Measurements from ENCODE around the gene HDAC11. TPM values are rescaled to one million over a fixed set of nuclear protein-coding genes. Genes with fewer than 3 reads are reported as not detected.

HDAC11 gene
- polyA plus RNA-seq, 2 of the 4 experiments (the other 2 are of a cell fraction) = 5.6 to 8.4 TPM

DNA sequence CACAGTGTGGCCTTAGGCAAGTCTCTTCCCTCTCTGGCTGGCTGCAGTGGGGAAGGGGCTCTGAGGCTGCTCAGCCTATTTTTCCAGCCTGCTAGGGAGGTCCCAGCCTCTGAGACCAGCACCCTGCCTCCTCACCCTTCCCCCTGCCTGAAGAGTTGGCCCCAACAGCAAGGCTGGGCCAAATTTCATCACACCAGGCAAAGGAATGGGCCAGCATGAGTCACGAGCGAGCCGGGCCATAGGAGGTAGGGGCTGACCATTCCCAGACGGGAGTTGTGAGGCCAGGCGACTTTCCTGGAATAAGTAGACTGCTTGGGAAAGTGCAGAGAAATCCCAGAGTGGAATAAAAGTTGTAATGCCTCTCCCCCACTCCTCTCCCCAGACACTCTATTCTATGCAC lies 63.1 kb downstream of the HDAC11 start:
- peak overlapping the region; percentile 72 to 86 for H3K27ac ChIP-seq
- ATAC-seq (peak; percentile 68 to 79; a peak in 5 of 6 replicates), FAIRE-seq (no peak), DNase-seq (ENCODE audit: low read depth in 1 of 2, low spot score in 1 of 2) (peak; percentile 67 to 69)
- peaks cover 11% of the 10 kb centered on the region; the same call in 2 of the 3 replicates for H3K9me3 ChIP-seq
- 16% methylated on average over 5 of the region's 5 CpGs for WGBS (ENCODE audit: missing lambda C conversion rate)
- TF ChIP-seq, protein P1, sequence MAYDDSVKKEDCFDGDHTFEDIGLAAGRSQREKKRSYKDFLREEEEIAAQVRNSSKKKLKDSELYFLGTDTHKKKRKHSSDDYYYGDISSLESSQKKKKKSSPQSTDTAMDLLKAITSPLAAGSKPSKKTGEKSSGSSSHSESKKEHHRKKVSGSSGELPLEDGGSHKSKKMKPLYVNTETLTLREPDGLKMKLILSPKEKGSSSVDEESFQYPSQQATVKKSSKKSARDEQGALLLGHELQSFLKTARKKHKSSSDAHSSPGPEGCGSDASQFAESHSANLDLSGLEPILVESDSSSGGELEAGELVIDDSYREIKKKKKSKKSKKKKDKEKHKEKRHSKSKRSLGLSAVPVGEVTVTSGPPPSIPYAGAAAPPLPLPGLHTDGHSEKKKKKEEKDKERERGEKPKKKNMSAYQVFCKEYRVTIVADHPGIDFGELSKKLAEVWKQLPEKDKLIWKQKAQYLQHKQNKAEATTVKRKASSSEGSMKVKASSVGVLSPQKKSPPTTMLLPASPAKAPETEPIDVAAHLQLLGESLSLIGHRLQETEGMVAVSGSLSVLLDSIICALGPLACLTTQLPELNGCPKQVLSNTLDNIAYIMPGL (CRISPR knock-in tag; IDR thresholded peaks at IDR 0.05; ENCODE audit: borderline replicate concordance) = no peak
- no peak for TF ChIP-seq NPAS2 (CRISPR knock-in tag; IDR thresholded peaks at IDR 0.05; ENCODE audit: borderline replicate concordance)
- TF ChIP-seq FOSL2 (IDR thresholded peaks at IDR 0.05) = no peak
- peak; percentile 74 for TF ChIP-seq FOSL2 (CRISPR knock-in tag; IDR thresholded peaks at IDR 0.05)
- TF ChIP-seq, protein P2, sequence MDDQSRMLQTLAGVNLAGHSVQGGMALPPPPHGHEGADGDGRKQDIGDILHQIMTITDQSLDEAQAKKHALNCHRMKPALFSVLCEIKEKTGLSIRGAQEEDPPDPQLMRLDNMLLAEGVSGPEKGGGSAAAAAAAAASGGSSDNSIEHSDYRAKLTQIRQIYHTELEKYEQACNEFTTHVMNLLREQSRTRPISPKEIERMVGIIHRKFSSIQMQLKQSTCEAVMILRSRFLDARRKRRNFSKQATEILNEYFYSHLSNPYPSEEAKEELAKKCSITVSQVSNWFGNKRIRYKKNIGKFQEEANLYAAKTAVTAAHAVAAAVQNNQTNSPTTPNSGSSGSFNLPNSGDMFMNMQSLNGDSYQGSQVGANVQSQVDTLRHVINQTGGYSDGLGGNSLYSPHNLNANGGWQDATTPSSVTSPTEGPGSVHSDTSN (IDR thresholded peaks at IDR 0.05) = no peak
- no peak for TF ChIP-seq BHLHE40 (IDR thresholded peaks at IDR 0.05; ENCODE audit: low read depth, low read length)
- TF ChIP-seq JUN (IDR thresholded peaks at IDR 0.05) = peak in 1 of 2 experiments; percentile 47; a peak in 1 of 5 replicates
- TF ChIP-seq NR3C1 (IDR thresholded peaks at IDR 0.05) = no peak
- TF ChIP-seq, protein P3, sequence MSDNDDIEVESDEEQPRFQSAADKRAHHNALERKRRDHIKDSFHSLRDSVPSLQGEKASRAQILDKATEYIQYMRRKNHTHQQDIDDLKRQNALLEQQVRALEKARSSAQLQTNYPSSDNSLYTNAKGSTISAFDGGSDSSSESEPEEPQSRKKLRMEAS (IDR thresholded peaks at IDR 0.05) = peak; percentile 56
- TF ChIP-seq CEBPB (IDR thresholded peaks at IDR 0.05) = peak; percentile 44 to 84; a peak in 3 of 4 replicates
- ChIA-PET POLR2A (no interaction called here), CTCF (interaction anchor here (1.4 to 2.5 kb wide), 2 partner anchors 106 to 108 kb away, joined by 4 to 6 read pairs; no protein-coding TSS in a partner anchor)
- peak overlapping the region; percentile 54 for H3K4me2 ChIP-seq
- no peak overlapping the region for H3K4me3 ChIP-seq
- peaks cover 60% of the 10 kb centered on the region for H3K4me1 ChIP-seq

DNA sequence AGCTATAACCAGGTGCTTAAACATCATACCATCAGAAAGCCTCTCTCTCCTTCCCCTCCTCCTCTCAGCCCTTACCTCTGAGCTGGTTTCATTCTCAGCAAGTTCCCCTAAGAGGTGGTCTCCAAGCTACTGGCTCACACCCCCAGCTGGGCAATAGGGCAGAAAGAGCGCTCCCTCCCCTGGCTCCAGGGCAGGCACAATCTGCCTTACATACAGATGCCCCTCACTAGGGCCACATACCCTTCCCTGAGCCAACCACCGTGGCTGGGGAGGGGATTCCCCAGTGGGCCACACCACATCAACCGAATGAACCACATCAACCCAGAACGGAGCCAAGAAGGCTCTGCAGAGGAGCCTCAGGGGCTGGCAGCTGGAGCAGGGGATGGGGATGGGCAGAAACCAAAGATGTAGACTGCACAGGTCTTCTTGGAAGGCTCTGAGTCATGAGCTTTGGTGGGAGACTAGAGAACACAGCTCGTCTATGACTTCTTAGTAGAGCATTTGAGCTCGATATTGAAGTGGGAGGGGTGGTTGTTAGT lies 64.3 kb downstream of the HDAC11 start:
- peak in 1 of 2 experiments; percentile 38 for DNase-seq (ENCODE audit: low read depth in 1 of 2, low spot score in 1 of 2)
- Histone ChIP-seq H3K9me3 (peaks cover 11% of the 10 kb centered on the region; the same call in 2 of the 3 replicates), H3K27ac (peak overlapping the region; percentile 72 to 86), H3K4me1 (peaks cover 53% of the 10 kb centered on the region), H3K4me3 (no peak overlapping the region), H3K4me2 (peak overlapping the region; percentile 35; the same call in 2 of the 3 replicates)
- ChIA-PET POLR2A (no interaction called here), CTCF (interaction anchor here (1.0 to 2.6 kb wide), 4 partner anchors 49 to 106 kb away, joined by 3 to 12 read pairs (median 4); no protein-coding TSS in a partner anchor)
- 33% methylated on average over 5 of the region's 6 CpGs for WGBS (ENCODE audit: missing lambda C conversion rate)
- peak in 1 of 2 experiments; percentile 48; a peak in 3 of 6 replicates for ATAC-seq
- no peak for FAIRE-seq
- no peak for TF ChIP-seq NR3C1 (IDR thresholded peaks at IDR 0.05)
- TF ChIP-seq MAZ (IDR thresholded peaks at IDR 0.05; ENCODE audit: borderline replicate concordance, low read depth, low read length) = no peak
- TF ChIP-seq CEBPB (IDR thresholded peaks at IDR 0.05) = no peak
- TF ChIP-seq HOXA7 (CRISPR knock-in tag; IDR thresholded peaks at IDR 0.05) = no peak
- TF ChIP-seq HDAC2 (IDR thresholded peaks at IDR 0.05) = no peak
- TF ChIP-seq HOXB5 (CRISPR knock-in tag; IDR thresholded peaks at IDR 0.05) = no peak

DNA sequence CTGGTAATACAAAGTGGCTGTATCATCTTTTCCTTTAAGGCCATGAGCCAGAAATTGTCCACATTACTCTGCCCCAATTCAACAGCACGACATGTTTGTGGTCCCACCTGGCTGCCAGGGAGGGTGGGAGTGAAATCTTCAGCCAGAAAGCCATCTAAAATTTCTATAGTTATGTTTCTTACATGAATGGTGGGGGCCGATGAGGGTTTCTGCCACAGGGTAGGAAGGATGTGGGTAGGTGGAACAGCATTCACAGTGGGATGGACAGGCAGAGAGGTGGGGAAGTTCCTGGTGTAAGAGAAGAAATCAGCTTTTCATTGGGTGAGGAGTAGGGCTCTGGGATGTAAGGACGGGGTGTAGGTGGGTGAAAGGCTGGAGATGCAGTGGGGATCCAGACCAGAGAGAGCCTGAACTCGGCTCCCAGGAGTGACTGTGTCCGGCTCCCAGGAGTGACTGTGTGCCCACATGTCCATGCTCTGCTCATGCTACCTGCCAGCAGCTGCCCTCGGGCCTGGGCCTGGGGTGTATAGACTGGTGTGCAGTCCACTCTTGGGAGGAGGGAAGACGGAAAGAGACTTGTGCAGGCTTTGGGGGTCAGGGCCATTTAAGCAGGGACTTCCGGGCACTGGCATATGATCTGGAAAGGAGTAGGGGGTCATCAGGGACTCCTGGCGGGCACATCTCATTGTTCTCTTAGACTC lies 65.0 kb downstream of the HDAC11 start:
- Histone ChIP-seq H3K9me3 (peaks cover 11% of the 10 kb centered on the region; the same call in 2 of the 3 replicates), H3K4me3 (no peak overlapping the region), H3K4me2 (peak overlapping the region; percentile 35; the same call in 1 of the 3 replicates), H3K27ac (peak overlapping the region; percentile 72 to 86; a peak in 4 of 6 replicates), H3K4me1 (peaks cover 46% of the 10 kb centered on the region)
- no peak for ATAC-seq
- no peak for FAIRE-seq
- no peak for DNase-seq (ENCODE audit: low read depth in 1 of 2, low spot score in 1 of 2)
- CTCF ChIA-PET = interaction anchor here (1.0 to 2.6 kb wide), 4 partner anchors 50 to 106 kb away, joined by 3 to 12 read pairs (median 4); no protein-coding TSS in a partner anchor
- POLR2A ChIA-PET = no interaction called here
- 74% methylated on average over 9 of the region's 9 CpGs for WGBS (ENCODE audit: missing lambda C conversion rate)
- TF ChIP-seq, protein P3 (IDR thresholded peaks at IDR 0.05) = no peak
- TF ChIP-seq JUN (IDR thresholded peaks at IDR 0.05) (no peak), HOXA7 (CRISPR knock-in tag; IDR thresholded peaks at IDR 0.05) (no peak), KDM5A (IDR thresholded peaks at IDR 0.05) (no peak), MYC (IDR thresholded peaks at IDR 0.05; ENCODE audit: borderline replicate concordance, low read length) (no peak), ZSCAN20 (CRISPR knock-in tag; IDR thresholded peaks at IDR 0.05) (no peak)
- TF ChIP-seq, protein P4, sequence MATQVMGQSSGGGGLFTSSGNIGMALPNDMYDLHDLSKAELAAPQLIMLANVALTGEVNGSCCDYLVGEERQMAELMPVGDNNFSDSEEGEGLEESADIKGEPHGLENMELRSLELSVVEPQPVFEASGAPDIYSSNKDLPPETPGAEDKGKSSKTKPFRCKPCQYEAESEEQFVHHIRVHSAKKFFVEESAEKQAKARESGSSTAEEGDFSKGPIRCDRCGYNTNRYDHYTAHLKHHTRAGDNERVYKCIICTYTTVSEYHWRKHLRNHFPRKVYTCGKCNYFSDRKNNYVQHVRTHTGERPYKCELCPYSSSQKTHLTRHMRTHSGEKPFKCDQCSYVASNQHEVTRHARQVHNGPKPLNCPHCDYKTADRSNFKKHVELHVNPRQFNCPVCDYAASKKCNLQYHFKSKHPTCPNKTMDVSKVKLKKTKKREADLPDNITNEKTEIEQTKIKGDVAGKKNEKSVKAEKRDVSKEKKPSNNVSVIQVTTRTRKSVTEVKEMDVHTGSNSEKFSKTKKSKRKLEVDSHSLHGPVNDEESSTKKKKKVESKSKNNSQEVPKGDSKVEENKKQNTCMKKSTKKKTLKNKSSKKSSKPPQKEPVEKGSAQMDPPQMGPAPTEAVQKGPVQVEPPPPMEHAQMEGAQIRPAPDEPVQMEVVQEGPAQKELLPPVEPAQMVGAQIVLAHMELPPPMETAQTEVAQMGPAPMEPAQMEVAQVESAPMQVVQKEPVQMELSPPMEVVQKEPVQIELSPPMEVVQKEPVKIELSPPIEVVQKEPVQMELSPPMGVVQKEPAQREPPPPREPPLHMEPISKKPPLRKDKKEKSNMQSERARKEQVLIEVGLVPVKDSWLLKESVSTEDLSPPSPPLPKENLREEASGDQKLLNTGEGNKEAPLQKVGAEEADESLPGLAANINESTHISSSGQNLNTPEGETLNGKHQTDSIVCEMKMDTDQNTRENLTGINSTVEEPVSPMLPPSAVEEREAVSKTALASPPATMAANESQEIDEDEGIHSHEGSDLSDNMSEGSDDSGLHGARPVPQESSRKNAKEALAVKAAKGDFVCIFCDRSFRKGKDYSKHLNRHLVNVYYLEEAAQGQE (IDR thresholded peaks at IDR 0.05) = no peak
- TF ChIP-seq, protein P5, sequence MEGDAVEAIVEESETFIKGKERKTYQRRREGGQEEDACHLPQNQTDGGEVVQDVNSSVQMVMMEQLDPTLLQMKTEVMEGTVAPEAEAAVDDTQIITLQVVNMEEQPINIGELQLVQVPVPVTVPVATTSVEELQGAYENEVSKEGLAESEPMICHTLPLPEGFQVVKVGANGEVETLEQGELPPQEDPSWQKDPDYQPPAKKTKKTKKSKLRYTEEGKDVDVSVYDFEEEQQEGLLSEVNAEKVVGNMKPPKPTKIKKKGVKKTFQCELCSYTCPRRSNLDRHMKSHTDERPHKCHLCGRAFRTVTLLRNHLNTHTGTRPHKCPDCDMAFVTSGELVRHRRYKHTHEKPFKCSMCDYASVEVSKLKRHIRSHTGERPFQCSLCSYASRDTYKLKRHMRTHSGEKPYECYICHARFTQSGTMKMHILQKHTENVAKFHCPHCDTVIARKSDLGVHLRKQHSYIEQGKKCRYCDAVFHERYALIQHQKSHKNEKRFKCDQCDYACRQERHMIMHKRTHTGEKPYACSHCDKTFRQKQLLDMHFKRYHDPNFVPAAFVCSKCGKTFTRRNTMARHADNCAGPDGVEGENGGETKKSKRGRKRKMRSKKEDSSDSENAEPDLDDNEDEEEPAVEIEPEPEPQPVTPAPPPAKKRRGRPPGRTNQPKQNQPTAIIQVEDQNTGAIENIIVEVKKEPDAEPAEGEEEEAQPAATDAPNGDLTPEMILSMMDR (IDR thresholded peaks at IDR 0.05) = no peak
- TF ChIP-seq, protein P6, sequence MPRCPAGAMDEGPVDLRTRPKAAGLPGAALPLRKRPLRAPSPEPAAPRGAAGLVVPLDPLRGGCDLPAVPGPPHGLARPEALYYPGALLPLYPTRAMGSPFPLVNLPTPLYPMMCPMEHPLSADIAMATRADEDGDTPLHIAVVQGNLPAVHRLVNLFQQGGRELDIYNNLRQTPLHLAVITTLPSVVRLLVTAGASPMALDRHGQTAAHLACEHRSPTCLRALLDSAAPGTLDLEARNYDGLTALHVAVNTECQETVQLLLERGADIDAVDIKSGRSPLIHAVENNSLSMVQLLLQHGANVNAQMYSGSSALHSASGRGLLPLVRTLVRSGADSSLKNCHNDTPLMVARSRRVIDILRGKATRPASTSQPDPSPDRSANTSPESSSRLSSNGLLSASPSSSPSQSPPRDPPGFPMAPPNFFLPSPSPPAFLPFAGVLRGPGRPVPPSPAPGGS (IDR thresholded peaks at IDR 0.05) = no peak

All from A549 (cell line).